ENCODE results near the gene NF2.

Gene NF2

DNA sequence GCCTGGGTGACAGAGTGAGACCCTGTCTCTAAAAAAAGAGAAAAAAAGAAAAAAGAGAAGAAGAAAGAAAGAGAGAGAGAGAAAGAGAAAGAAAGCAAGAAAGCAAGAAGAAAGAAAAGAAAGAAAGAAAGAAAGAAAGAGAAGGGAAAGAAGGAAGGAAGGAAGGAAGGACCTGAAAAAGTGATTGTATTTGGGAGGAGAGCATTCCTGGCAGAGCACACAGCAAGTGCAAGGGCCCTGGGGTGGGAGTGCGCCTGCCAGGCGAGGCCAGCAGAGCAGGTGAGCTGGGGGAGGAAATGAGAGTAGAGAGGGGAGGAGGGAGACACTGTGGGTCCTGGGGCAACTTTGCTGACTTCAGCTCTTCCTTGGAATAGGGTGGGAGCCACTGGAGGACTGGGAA, 108.7 kb downstream of the NF2 start:
- no peaks in the 10 kb centered on the region for H3K9me3 Mint-ChIP-seq
- TF ChIP-seq, protein P1, sequence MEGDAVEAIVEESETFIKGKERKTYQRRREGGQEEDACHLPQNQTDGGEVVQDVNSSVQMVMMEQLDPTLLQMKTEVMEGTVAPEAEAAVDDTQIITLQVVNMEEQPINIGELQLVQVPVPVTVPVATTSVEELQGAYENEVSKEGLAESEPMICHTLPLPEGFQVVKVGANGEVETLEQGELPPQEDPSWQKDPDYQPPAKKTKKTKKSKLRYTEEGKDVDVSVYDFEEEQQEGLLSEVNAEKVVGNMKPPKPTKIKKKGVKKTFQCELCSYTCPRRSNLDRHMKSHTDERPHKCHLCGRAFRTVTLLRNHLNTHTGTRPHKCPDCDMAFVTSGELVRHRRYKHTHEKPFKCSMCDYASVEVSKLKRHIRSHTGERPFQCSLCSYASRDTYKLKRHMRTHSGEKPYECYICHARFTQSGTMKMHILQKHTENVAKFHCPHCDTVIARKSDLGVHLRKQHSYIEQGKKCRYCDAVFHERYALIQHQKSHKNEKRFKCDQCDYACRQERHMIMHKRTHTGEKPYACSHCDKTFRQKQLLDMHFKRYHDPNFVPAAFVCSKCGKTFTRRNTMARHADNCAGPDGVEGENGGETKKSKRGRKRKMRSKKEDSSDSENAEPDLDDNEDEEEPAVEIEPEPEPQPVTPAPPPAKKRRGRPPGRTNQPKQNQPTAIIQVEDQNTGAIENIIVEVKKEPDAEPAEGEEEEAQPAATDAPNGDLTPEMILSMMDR (IDR thresholded peaks at IDR 0.05): no peak
- H3K4me1 Mint-ChIP-seq: peaks cover 3% of the 10 kb centered on the region
- DNase-seq: no peak
- peaks cover 80% of the 10 kb centered on the region for H3K27me3 Mint-ChIP-seq (ENCODE audit: low read depth, poor library complexity)
- no peak overlapping the region for H3K4me3 Mint-ChIP-seq
- no peaks in the 10 kb centered on the region for H3K36me3 Mint-ChIP-seq (ENCODE audit: low read depth)
- no peak overlapping the region for H3K27ac Mint-ChIP-seq

DNA sequence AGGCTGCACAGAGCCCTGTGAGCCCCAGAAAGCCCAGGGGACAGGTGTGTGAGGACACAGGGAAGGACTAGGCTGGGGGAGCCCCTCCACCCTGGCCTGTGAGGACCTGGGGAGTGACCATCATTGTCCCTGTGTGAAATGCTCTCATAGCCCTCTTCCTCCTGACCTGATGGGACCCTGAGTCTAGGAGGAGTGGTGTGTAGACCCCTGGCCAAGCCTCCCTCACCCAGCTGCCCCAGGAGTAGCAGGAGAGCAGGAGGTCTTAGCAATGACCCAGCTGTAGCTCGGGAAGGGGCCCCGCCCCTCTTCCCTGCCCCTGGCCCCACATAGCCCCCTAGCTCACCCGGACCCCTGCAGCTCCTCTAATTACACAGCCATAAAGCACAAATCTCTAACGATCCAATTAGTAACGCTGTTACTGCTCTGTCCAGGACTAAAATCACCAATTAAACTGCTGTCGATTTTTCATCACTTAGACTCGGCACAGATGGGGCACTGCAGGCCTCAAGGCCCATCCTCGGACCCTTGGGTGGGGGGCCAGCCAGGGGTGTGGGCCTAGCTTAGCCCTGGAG, 109.8 kb downstream of the NF2 start:
- Mint-ChIP-seq H3K27ac (no peak overlapping the region), H3K9me3 (no peaks in the 10 kb centered on the region), H3K27me3 (ENCODE audit: low read depth, poor library complexity) (peaks cover 80% of the 10 kb centered on the region), H3K36me3 (ENCODE audit: low read depth) (no peaks in the 10 kb centered on the region), H3K4me1 (no peaks in the 10 kb centered on the region), H3K4me3 (no peak overlapping the region)
- DNase-seq: no peak
- TF ChIP-seq, protein P1 (IDR thresholded peaks at IDR 0.05): no peak

DNA sequence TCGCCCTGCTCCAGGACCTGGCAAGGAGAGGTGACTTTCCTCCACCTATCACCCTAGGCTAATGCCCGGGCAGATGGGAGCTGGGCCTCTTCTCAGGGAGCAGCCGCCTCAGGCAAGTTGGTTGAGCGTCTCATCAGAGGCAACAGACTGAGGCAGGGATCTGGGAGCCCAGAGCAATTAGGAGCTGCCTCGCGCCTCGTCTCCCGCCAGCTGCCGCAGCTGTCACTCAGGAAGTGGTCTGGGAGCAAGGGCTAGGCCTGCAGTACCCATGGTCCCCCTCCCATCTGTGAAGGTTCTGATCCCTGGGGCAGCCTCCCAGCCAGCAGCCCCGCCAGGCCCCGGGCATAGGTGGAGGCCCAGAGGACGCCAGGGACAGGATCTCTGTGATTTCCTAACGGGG, 111.8 kb downstream of the NF2 start:
- H3K9me3 Mint-ChIP-seq: no peaks in the 10 kb centered on the region
- H3K36me3 Mint-ChIP-seq (ENCODE audit: low read depth): no peaks in the 10 kb centered on the region
- DNase-seq: no peak
- peaks cover 75% of the 10 kb centered on the region for H3K27me3 Mint-ChIP-seq (ENCODE audit: low read depth, poor library complexity)
- TF ChIP-seq, protein P1 (IDR thresholded peaks at IDR 0.05): no peak
- H3K27ac Mint-ChIP-seq: no peak overlapping the region
- H3K4me3 Mint-ChIP-seq: no peak overlapping the region
- no peaks in the 10 kb centered on the region for H3K4me1 Mint-ChIP-seq

DNA sequence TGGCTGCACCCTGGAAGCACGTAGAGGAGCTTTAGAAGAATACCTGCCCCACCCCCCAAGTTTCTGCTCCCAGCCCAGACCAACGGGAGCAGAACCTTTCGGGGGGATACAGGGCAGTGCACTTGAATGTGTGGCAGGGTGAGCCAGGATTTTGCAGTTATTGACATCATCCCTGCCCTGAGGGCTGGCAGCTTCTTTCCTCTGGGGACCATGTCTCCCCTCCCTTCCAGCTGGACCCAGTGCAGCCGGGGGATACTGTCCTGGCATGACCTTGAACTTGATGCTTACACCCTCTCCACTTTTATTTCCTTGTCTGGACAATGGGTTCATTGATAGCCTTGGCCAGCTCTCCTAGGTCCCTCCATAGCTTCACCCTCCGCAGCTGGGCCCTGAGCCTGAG, 112.3 kb downstream of the NF2 start:
- DNase-seq: no peak
- peaks cover 72% of the 10 kb centered on the region for H3K27me3 Mint-ChIP-seq (ENCODE audit: low read depth, poor library complexity)
- TF ChIP-seq, protein P1 (IDR thresholded peaks at IDR 0.05): no peak
- H3K4me3 Mint-ChIP-seq: no peak overlapping the region
- H3K4me1 Mint-ChIP-seq: no peaks in the 10 kb centered on the region
- no peak overlapping the region for H3K27ac Mint-ChIP-seq
- no peaks in the 10 kb centered on the region for H3K9me3 Mint-ChIP-seq
- no peaks in the 10 kb centered on the region for H3K36me3 Mint-ChIP-seq (ENCODE audit: low read depth)

DNA sequence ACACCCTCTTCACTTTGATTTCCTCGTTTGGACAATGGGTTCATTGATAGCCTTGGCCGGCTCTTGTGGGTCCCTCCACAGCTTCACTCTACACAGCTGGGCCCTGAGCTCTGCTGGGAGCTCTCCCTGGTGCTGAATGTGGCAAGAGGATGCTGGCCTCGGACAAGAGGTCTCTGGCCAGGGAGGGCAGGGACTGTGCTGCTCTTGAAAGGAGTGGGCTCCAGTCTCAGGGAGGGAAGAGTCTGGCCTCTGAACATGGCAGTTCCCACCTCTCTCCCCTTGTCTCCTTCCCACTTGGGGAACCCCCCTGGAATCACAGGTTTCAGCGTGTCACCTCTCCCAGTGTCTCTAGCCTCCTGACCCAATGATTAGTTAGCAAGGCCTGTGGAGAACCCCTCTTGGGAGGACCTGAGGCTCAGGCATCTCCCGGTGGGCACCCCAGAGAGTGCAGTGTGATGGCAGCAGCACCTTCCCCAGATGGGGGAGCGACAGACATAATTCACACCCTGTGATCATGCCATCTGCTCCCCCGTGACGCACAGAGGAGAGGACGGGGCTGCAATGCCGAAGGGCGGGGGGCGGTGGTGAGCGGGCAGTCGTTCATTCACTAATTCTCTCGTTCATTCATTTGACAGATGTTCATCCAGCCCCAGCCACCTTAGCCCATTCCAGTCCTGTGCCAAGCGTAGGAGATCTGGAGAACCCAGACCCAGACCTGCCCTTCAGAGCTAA, 113.5 kb downstream of the NF2 start:
- TF ChIP-seq, protein P1 (IDR thresholded peaks at IDR 0.05): no peak

DNA sequence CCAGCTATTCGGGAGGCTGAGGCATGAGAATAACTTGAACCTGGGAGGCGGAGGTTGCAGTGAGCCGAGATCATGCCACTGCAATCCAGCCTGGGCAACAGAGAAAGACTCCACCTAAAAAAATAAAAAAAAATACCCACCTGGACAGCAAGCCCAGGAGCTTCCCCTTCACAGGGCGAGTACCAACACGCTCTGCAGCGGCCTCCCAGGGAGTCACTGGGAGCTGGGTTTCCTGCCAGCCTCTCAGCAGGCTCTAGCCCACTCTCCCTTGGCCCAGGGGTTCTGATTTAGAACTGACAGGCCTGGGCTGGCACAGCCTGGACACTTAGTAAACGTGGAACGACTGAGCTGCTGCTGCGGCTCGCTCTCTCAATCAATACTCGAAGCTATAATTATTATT, 114.4 kb downstream of the NF2 start:
- DNase-seq: no peak
- Mint-ChIP-seq H3K4me1 (no peaks in the 10 kb centered on the region), H3K27me3 (ENCODE audit: low read depth, poor library complexity) (peaks cover 80% of the 10 kb centered on the region), H3K9me3 (no peaks in the 10 kb centered on the region), H3K4me3 (no peak overlapping the region), H3K27ac (no peak overlapping the region), H3K36me3 (ENCODE audit: low read depth) (no peaks in the 10 kb centered on the region)
- TF ChIP-seq, protein P1 (IDR thresholded peaks at IDR 0.05): no peak

More for the DNA sequence above, 113.5 kb downstream of the NF2 start:
- Mint-ChIP-seq H3K9me3 (no peaks in the 10 kb centered on the region), H3K4me3 (no peak overlapping the region), H3K4me1 (no peaks in the 10 kb centered on the region), H3K27me3 (ENCODE audit: low read depth, poor library complexity) (peaks cover 75% of the 10 kb centered on the region), H3K36me3 (ENCODE audit: low read depth) (no peaks in the 10 kb centered on the region), H3K27ac (no peak overlapping the region)
- DNase-seq: peak; percentile 92
